Measurements from ENCODE around the gene KRT37.

Gene KRT37

DNA sequence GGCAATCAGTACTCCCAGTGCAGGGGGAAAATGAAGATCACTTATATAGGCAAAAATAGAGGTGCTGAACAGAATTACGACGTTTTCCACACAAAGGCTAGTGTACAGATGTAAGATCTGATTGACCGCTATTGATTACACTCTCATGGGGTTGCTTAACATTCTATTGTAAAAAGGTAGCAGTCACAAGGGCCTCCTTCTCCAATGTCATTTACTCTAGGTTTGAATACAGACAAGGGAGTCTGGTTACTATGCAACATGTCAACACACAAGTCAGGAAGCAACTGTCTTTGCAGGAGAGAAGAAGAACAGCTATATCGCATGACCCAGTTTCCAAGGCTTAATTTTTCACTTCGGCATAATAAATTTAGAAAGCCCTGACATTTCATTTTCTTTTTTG lies 7.9 kb downstream of the KRT37 start:
- Histone ChIP-seq H2AFZ (ENCODE audit: low read depth) (no peak overlapping the region), H3K79me2 (ENCODE audit: insufficient read depth, low read depth) (no peaks in the 10 kb centered on the region), H3K36me3 (ENCODE audit: insufficient read depth) (no peaks in the 10 kb centered on the region), H3K27ac (no peak overlapping the region), H3K9ac (no peak overlapping the region), H3K4me2 (no peak overlapping the region), H3K4me3 (IDR thresholded peaks at IDR 0.05; ENCODE audit: insufficient read depth, low read depth, low read length) (no peak overlapping the region), H3K27me3 (ENCODE audit: insufficient read depth, low read depth) (no peaks in the 10 kb centered on the region; the same call in 1 of the 2 replicates), H4K20me1 (ENCODE audit: insufficient read depth) (no peaks in the 10 kb centered on the region), H3K4me1 (ENCODE audit: low read depth, poor library complexity, severe bottlenecking) (no peaks in the 10 kb centered on the region)
- TF ChIP-seq, protein P1, sequence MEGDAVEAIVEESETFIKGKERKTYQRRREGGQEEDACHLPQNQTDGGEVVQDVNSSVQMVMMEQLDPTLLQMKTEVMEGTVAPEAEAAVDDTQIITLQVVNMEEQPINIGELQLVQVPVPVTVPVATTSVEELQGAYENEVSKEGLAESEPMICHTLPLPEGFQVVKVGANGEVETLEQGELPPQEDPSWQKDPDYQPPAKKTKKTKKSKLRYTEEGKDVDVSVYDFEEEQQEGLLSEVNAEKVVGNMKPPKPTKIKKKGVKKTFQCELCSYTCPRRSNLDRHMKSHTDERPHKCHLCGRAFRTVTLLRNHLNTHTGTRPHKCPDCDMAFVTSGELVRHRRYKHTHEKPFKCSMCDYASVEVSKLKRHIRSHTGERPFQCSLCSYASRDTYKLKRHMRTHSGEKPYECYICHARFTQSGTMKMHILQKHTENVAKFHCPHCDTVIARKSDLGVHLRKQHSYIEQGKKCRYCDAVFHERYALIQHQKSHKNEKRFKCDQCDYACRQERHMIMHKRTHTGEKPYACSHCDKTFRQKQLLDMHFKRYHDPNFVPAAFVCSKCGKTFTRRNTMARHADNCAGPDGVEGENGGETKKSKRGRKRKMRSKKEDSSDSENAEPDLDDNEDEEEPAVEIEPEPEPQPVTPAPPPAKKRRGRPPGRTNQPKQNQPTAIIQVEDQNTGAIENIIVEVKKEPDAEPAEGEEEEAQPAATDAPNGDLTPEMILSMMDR (conservative IDR thresholded peaks at IDR 0.05; ENCODE audit: low read depth, low read length) = no peak

DNA sequence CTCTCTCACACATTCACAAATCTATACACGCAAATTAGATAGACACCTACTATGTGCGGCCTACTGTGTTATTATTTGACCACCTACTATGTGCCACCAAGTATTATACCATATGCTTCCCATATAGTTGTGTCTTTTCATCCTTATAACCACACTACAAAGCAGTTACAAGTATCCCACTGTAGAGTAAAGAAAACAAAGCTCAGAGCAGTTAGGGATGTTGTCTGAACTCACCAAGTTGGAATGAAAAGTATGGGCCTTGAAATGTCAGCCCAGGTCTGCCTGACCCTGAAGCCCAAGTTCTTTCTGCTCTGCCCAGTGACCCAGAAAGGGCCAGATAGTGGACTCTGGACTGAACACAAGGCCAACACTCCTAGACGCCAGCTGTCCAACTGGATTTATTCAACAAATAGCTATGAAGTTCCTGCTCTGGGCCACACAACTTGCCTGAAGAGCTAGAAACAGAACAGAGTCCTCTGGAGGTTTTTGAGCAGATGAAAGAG lies 8.5 kb downstream of the KRT37 start:
- no peaks in the 10 kb centered on the region for H3K36me3 ChIP-seq (ENCODE audit: insufficient read depth)
- TF ChIP-seq, protein P1 (conservative IDR thresholded peaks at IDR 0.05; ENCODE audit: low read depth, low read length) = no peak
- H3K27me3 ChIP-seq (ENCODE audit: insufficient read depth, low read depth) = no peaks in the 10 kb centered on the region; the same call in 1 of the 2 replicates
- H3K4me3 ChIP-seq (IDR thresholded peaks at IDR 0.05; ENCODE audit: insufficient read depth, low read depth, low read length) = no peak overlapping the region
- H3K79me2 ChIP-seq (ENCODE audit: insufficient read depth, low read depth) = no peaks in the 10 kb centered on the region
- no peaks in the 10 kb centered on the region for H4K20me1 ChIP-seq (ENCODE audit: insufficient read depth)
- no peak overlapping the region for H2AFZ ChIP-seq (ENCODE audit: low read depth)
- no peak overlapping the region for H3K4me2 ChIP-seq
- no peak overlapping the region for H3K9ac ChIP-seq
- H3K27ac ChIP-seq = no peak overlapping the region
- H3K4me1 ChIP-seq (ENCODE audit: low read depth, poor library complexity, severe bottlenecking) = no peaks in the 10 kb centered on the region

DNA sequence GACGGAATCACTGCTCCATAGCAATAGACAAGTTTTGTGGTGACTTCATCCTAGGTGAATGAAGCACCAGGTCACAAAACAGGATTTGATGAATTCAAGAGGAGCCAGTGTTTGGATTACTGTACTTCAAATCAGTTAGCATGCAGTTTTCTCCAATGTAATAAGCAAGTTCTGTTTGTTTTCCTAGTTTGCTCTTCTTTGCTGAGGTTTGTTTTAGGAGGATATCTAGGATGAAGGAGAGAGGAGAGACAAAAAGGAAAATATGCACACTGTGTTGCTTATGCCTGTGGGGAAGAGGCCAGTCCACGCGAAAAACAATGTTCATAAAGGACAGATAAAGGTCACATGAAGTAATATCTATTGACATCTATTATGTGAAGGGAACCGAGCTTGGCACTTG lies 9.0 kb downstream of the KRT37 start:
- TF ChIP-seq, protein P1 (conservative IDR thresholded peaks at IDR 0.05; ENCODE audit: low read depth, low read length) = no peak
- Histone ChIP-seq H3K9ac (no peak overlapping the region), H3K36me3 (ENCODE audit: insufficient read depth) (no peaks in the 10 kb centered on the region), H3K4me1 (ENCODE audit: low read depth, poor library complexity, severe bottlenecking) (no peaks in the 10 kb centered on the region), H3K79me2 (ENCODE audit: insufficient read depth, low read depth) (no peaks in the 10 kb centered on the region), H4K20me1 (ENCODE audit: insufficient read depth) (no peaks in the 10 kb centered on the region), H3K27me3 (ENCODE audit: insufficient read depth, low read depth) (no peaks in the 10 kb centered on the region; the same call in 1 of the 2 replicates), H2AFZ (ENCODE audit: low read depth) (no peak overlapping the region), H3K27ac (no peak overlapping the region), H3K4me3 (IDR thresholded peaks at IDR 0.05; ENCODE audit: insufficient read depth, low read depth, low read length) (no peak overlapping the region), H3K4me2 (no peak overlapping the region)

DNA sequence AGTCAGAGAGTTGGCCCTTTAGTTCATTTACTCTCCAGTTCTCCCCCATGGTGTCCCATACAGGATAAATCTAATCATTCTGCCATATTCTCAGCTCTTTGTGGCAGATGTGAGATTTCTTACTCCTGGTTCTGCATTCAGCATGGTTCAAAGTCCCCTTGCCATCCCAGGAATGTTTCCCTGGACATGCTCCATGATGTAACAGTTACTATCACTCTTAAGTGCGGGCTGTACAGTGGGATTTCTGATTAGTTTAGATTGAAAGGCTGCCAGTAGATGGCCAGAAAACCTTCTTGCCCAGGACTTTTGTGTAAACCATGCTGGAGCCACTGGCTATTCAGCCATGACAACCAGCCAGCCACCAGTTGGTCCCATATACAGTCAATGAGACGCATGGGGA lies 10.4 kb downstream of the KRT37 start:
- Histone ChIP-seq H3K79me2 (ENCODE audit: insufficient read depth, low read depth) (no peaks in the 10 kb centered on the region), H2AFZ (ENCODE audit: low read depth) (no peak overlapping the region), H3K4me2 (no peak overlapping the region), H3K4me1 (ENCODE audit: low read depth, poor library complexity, severe bottlenecking) (no peaks in the 10 kb centered on the region), H3K27me3 (ENCODE audit: insufficient read depth, low read depth) (no peaks in the 10 kb centered on the region), H3K9ac (no peak overlapping the region), H4K20me1 (ENCODE audit: insufficient read depth) (no peaks in the 10 kb centered on the region), H3K4me3 (IDR thresholded peaks at IDR 0.05; ENCODE audit: insufficient read depth, low read depth, low read length) (no peak overlapping the region), H3K27ac (no peak overlapping the region), H3K36me3 (ENCODE audit: insufficient read depth) (no peaks in the 10 kb centered on the region)
- TF ChIP-seq, protein P1 (conservative IDR thresholded peaks at IDR 0.05; ENCODE audit: low read depth, low read length) = no peak
